ENCODE results near the gene AGK. TPM values are rescaled to one million over a fixed set of nuclear protein-coding genes. Genes with fewer than 3 reads are reported as not detected.
"Not testable (repeated sequence)": the region's sequence is repeated elsewhere in the genome, so short reads cannot be mapped to it uniquely, and the experiment has no call there.

The AGK gene
- total RNA-seq, 5 donors from 2014 or later (not counting 1 experiment from before 2014, with no cell fraction given), result 22.1 to 39.7 (median 28.8) TPM

DNA sequence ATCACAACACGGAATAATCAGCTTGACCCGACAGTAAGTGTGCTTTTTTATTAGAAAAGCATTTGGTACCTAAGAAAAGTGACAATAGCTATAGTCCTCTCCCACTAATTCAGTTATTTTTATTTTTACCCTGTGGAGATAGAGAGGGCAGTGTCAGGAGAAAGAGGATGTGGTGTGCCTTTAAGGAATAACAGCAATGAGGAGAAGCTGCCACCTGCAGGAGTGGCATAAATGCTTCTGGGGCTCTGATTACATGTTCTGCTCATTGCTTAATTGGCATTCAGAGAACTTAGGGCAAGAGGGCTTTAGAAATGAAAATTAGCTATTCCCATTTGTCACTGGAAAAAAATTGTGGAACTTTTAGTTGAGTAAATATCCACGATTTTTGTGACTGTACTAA is 90.7 kb downstream of the AGK start:
- no peaks in the 10 kb centered on the region for H3K9me3 ChIP-seq
- ChIA-PET CTCF (interaction anchor here in 1 of 2 donors (1.2 kb wide), 1 partner anchor 12 kb away, joined by 4 read pairs; no protein-coding TSS in a partner anchor), POLR2A (no interaction called here)
- peaks cover 49% of the 10 kb centered on the region for H3K36me3 Mint-ChIP-seq
- no peaks in the 10 kb centered on the region for H3K4me1 Mint-ChIP-seq
- H3K27me3 ChIP-seq (replicated peaks in 1 of 2; ENCODE audit: control insufficient read depth in 2 of 2, extremely low read depth in 1 of 2, insufficient read depth in 2 of 2, low read length in 1 of 2), result no peaks in the 10 kb centered on the region
- no CpG with 5 or more reads among the region's 3 CpGs for WGBS (ENCODE audit: insufficient coverage)
- ATAC-seq (replicated peaks in 1 of 4), result no peak
- H3K4me3 ChIP-seq (ENCODE audit: control insufficient read depth in 1 of 2, extremely low read depth in 1 of 2, low read length in 1 of 2), result no peak overlapping the region
- H3K4me3 Mint-ChIP-seq, result no peak overlapping the region
- no peak overlapping the region for H3K27ac ChIP-seq (ENCODE audit: low read length)
- H3K27ac Mint-ChIP-seq, result no peak overlapping the region
- no peaks in the 10 kb centered on the region for H3K4me1 ChIP-seq (ENCODE audit: control insufficient read depth in 1 of 2, extremely low read depth in 1 of 2, insufficient read depth in 2 of 2, low read length in 2 of 2)
- H3K9me3 Mint-ChIP-seq, result no peaks in the 10 kb centered on the region
- H3K27me3 Mint-ChIP-seq, result no peaks in the 10 kb centered on the region
- no peak for DNase-seq
- H3K36me3 ChIP-seq (ENCODE audit: control insufficient read depth in 2 of 2, extremely low read depth in 1 of 2, insufficient read depth in 1 of 2, low read length in 1 of 2), result peaks cover 10 to 40% of the 10 kb centered on the region in 2 donors

DNA sequence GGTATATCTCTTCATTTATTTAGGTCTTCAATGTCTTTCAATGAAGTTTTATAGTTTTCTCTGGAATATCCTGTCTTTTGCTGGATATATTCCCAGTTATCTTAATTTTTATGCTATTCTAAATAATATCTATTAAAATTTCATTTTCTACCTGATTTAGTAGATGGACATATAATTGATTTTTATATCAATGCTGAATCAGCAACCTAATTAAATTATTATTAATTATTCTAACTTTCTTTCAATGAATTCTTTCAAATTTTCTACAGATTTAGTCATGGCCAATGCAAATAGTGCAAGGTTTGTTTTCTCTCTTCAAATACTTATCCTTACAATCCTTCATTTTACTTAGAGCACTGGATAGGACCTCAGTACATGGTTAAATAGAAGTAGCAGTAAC is 94.0 kb downstream of the AGK start:
- Mint-ChIP-seq H3K4me1 (peaks cover 0 to 1% (median 0%) of the 10 kb centered on the region in 3 donors), H3K9me3 (no peaks in the 10 kb centered on the region), H3K4me3 (no peak overlapping the region), H3K27ac (no peak overlapping the region), H3K27me3 (no peaks in the 10 kb centered on the region), H3K36me3 (peaks cover 35% of the 10 kb centered on the region)
- H3K4me3 ChIP-seq (ENCODE audit: control insufficient read depth in 1 of 2, extremely low read depth in 1 of 2, low read length in 1 of 2), result no peak overlapping the region
- no peaks in the 10 kb centered on the region for H3K9me3 ChIP-seq
- POLR2A ChIA-PET, result no interaction called here
- CTCF ChIA-PET, result no interaction called here
- DNase-seq (no peak), ATAC-seq (replicated peaks in 1 of 4) (no peak)
- H3K27me3 ChIP-seq (replicated peaks in 1 of 2; ENCODE audit: control insufficient read depth in 2 of 2, extremely low read depth in 1 of 2, insufficient read depth in 2 of 2, low read length in 1 of 2), result no peaks in the 10 kb centered on the region
- H3K4me1 ChIP-seq (ENCODE audit: control insufficient read depth in 1 of 2, extremely low read depth in 1 of 2, insufficient read depth in 2 of 2, low read length in 2 of 2), result no peaks in the 10 kb centered on the region
- peaks cover 10 to 42% of the 10 kb centered on the region in 2 donors for H3K36me3 ChIP-seq (ENCODE audit: control insufficient read depth in 2 of 2, extremely low read depth in 1 of 2, insufficient read depth in 1 of 2, low read length in 1 of 2)
- no peak overlapping the region for H3K27ac ChIP-seq (ENCODE audit: low read length)

DNA sequence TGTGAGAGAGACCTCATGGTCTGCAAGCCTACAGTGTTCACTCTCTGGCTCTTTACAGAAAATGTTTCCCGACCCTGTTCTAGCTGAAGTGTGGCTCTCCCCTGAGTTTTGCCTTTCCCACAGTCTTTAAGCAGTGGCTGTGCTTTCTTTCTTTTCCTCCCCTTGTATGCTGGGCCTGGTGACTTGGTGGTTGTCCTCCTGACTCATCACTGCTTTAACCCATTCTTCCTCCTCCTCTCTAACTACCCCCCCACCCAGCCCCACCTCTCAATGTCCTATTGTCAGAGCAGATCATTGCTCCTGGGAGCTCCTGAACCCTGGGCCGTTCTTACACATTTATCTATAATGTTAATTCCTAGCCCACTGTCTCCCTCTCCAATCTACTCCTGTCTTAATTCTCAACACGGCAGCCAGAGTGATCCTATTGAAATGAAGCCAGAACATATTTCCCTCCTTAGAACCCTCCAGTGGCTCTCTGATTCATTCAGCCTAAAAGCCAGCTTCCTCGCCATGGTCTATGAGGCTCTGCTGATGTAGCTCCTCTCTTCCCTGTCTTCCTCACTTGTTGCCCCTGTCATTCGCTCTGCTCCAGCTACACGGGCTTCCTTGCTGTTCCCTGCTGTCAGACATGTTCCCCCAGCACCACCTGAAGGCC is 95.7 kb downstream of the AGK start:
- Histone ChIP-seq H3K27me3 (replicated peaks in 1 of 2; ENCODE audit: control insufficient read depth in 2 of 2, extremely low read depth in 1 of 2, insufficient read depth in 2 of 2, low read length in 1 of 2) (no peaks in the 10 kb centered on the region), H3K4me3 (ENCODE audit: control insufficient read depth in 1 of 2, extremely low read depth in 1 of 2, low read length in 1 of 2) (no peak overlapping the region), H3K9me3 (no peaks in the 10 kb centered on the region), H3K4me1 (ENCODE audit: control insufficient read depth in 1 of 2, extremely low read depth in 1 of 2, insufficient read depth in 2 of 2, low read length in 2 of 2) (no peaks in the 10 kb centered on the region), H3K36me3 (ENCODE audit: control insufficient read depth in 2 of 2, extremely low read depth in 1 of 2, insufficient read depth in 1 of 2, low read length in 1 of 2) (peaks cover 0 to 34% of the 10 kb centered on the region in 2 donors), H3K27ac (ENCODE audit: low read length) (no peak overlapping the region)
- H3K4me1 Mint-ChIP-seq, result peaks cover 0 to 1% (median 0%) of the 10 kb centered on the region in 3 donors
- H3K27me3 Mint-ChIP-seq, result no peaks in the 10 kb centered on the region
- H3K4me3 Mint-ChIP-seq, result no peak overlapping the region
- ChIA-PET POLR2A (interaction anchor here in 1 of 2 donors (0.6 kb wide), 1 partner anchor 89 kb away, joined by 7 read pairs; no protein-coding TSS in a partner anchor), CTCF (interaction anchor here in 1 of 2 donors (0.7 kb wide), 1 partner anchor 130 kb away, joined by 3 read pairs; no protein-coding TSS in a partner anchor)
- 96% methylated on average over 5 of the region's 6 CpGs for whole genome bisulfite sequencing (ENCODE audit: insufficient coverage)
- no peaks in the 10 kb centered on the region for H3K9me3 Mint-ChIP-seq
- H3K36me3 Mint-ChIP-seq, result peaks cover 19% of the 10 kb centered on the region
- no peak for DNase-seq
- H3K27ac Mint-ChIP-seq, result no peak overlapping the region
- no peak for ATAC-seq (replicated peaks in 1 of 4)

DNA sequence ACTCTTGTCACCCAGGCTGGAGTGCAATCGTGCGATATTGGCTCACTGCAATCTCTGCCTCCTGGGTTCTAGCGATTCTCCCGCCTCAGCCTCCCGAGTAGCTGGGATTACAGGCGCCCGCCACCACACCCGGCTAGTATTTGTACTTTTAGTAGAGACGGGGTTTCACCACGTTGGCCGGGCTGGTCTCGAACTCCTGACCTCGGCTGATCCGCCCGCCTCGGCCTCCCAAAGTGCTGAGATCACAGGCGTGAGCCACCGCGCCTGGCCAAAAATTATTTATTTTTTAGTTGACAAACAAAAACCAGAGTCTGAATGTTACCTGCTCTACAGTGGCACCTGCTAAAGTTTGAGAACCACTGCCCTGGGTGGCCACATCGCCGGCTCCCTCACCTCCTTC is 96.5 kb downstream of the AGK start:
- DNase-seq; H3K9me3 Mint-ChIP-seq; CTCF ChIA-PET; POLR2A ChIA-PET; H3K4me3 Mint-ChIP-seq; H3K4me1 ChIP-seq (ENCODE audit: control insufficient read depth in 1 of 2, extremely low read depth in 1 of 2, insufficient read depth in 2 of 2, low read length in 2 of 2); H3K9me3 ChIP-seq; H3K27me3 ChIP-seq (replicated peaks in 1 of 2; ENCODE audit: control insufficient read depth in 2 of 2, extremely low read depth in 1 of 2, insufficient read depth in 2 of 2, low read length in 1 of 2); H3K27ac ChIP-seq (ENCODE audit: low read length); H3K27me3 Mint-ChIP-seq; ATAC-seq (replicated peaks in 1 of 4); H3K4me3 ChIP-seq (ENCODE audit: control insufficient read depth in 1 of 2, extremely low read depth in 1 of 2, low read length in 1 of 2); H3K4me1 Mint-ChIP-seq: not testable (repeated sequence)
- H3K36me3 Mint-ChIP-seq, result peaks cover 15% of the 10 kb centered on the region
- 99% methylated on average over 21 of the region's 21 CpGs for WGBS (ENCODE audit: insufficient coverage)
- peak overlapping the region in 1 of 2 donors; percentile 27 for H3K27ac Mint-ChIP-seq
- peaks cover 2 to 32% of the 10 kb centered on the region in 2 donors for H3K36me3 ChIP-seq (ENCODE audit: control insufficient read depth in 2 of 2, extremely low read depth in 1 of 2, insufficient read depth in 1 of 2, low read length in 1 of 2)

DNA sequence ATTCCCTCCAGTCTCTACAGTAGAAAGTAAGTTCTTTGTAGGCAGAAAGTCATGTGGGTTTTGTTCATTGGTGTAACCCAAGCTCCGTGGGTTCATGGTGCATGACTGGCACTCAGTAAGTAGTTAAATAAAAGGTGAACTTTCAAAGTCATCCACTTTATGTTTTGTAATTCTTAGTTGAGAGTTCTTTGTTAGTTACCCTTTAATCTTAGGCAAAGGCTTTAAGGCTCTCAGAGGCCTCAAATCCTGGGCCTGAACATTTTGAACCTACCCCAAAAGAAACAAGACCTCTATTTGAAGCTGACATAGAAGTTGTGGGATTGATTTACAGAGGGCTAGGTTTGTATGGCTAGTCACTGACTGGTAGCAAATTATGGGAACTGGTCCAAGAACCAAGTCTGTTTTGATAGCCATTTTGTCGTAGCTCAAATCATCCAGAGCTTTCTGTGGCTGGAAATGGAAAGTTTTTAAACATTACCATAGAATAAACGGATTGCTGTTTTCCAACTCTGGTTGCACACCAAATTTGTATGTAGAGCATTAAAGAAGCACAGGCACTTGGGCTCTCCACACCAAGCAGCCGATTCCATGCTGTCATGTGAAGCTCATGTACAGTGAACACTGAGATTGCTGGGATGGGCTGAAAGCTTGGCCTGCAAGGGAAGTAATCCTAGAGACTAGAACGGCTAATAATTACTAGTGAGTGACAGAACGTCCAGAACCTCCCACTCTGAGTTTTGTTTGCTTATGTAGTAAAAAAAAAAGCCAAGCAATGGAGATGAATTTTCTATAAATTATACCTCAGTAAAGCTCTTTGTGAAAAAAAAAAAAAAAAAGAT is 97.3 kb downstream of the AGK start:
- H3K27ac ChIP-seq (ENCODE audit: low read length), result no peak overlapping the region

DNA sequence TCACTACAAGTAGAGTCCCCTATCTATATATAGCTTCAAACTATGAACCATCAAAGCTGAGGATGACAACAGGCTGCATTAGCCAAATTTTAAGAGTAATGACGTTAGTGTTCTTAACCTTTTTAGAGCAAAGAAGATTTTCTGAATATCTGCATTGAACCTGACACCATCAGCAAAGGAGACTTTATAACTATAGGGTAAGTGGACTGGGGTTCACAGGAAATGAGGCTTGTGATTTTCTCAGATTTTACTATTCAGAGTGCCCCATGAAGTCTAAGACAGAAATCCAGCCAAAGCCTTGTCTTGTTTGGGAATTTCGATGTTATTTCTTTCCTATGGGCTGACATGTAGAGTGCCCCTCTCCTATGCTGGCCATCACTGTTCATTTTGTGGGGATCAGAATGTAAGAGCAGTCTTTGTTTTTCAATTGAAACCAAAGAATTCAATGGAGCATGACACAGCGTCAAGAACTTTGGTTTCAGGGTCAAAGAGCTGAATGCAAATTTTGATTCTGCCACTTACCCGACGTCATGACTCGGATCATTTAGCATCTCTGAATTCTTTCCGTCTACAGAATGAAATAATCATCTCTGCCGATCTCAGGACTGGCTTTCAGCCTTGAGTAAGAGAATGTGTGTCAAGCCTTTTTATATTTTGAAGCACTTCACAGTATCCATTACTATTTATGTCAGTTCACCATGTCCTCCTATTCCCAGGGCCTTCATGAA is 98.1 kb downstream of the AGK start:
- Histone ChIP-seq H3K9me3 (no peaks in the 10 kb centered on the region), H3K27me3 (replicated peaks in 1 of 2; ENCODE audit: control insufficient read depth in 2 of 2, extremely low read depth in 1 of 2, insufficient read depth in 2 of 2, low read length in 1 of 2) (no peaks in the 10 kb centered on the region), H3K4me3 (ENCODE audit: control insufficient read depth in 1 of 2, extremely low read depth in 1 of 2, low read length in 1 of 2) (no peak overlapping the region), H3K4me1 (ENCODE audit: control insufficient read depth in 1 of 2, extremely low read depth in 1 of 2, insufficient read depth in 2 of 2, low read length in 2 of 2) (no peaks in the 10 kb centered on the region), H3K27ac (ENCODE audit: low read length) (no peak overlapping the region), H3K36me3 (ENCODE audit: control insufficient read depth in 2 of 2, extremely low read depth in 1 of 2, insufficient read depth in 1 of 2, low read length in 1 of 2) (peaks cover 4 to 24% of the 10 kb centered on the region in 2 donors)
- H3K4me3 Mint-ChIP-seq, result no peak overlapping the region
- H3K36me3 Mint-ChIP-seq, result peaks cover 16% of the 10 kb centered on the region
- POLR2A ChIA-PET, result interaction anchor here (0.6 to 0.7 kb wide), 4 partner anchors 51 to 1735 kb away, joined by 3 to 9 read pairs (median 6); no protein-coding TSS in a partner anchor
- peaks cover under 1 to 3% (median 2%) of the 10 kb centered on the region in 3 donors for H3K4me1 Mint-ChIP-seq
- CTCF ChIA-PET, result interaction anchor here (0.6 to 2.1 kb wide), 7 partner anchors 10 to 136 kb away, joined by 3 to 9 read pairs (median 4); partner anchors contain the start of gene SSBP1 (in 1 of the 2)
- no peaks in the 10 kb centered on the region for H3K9me3 Mint-ChIP-seq
- H3K27me3 Mint-ChIP-seq, result no peaks in the 10 kb centered on the region
- DNase-seq (no peak), ATAC-seq (replicated peaks in 1 of 4) (no peak)
- peak overlapping the region in 1 of 2 donors; percentile 30 for H3K27ac Mint-ChIP-seq
- WGBS (ENCODE audit: insufficient coverage), result 100% methylated on average over 2 of the region's 8 CpGs

More for the DNA sequence above, 97.3 kb downstream of the AGK start:
- no CpG with 5 or more reads among the region's 6 CpGs for WGBS (ENCODE audit: insufficient coverage)
- peaks cover 16% of the 10 kb centered on the region for H3K36me3 Mint-ChIP-seq
- H3K36me3 ChIP-seq (ENCODE audit: control insufficient read depth in 2 of 2, extremely low read depth in 1 of 2, insufficient read depth in 1 of 2, low read length in 1 of 2), result peaks cover 4 to 29% of the 10 kb centered on the region in 2 donors
- no peaks in the 10 kb centered on the region for H3K9me3 ChIP-seq
- H3K27me3 Mint-ChIP-seq, result no peaks in the 10 kb centered on the region
- DNase-seq (no peak), ATAC-seq (replicated peaks in 1 of 4) (no peak)
- no peak overlapping the region for H3K4me3 ChIP-seq (ENCODE audit: control insufficient read depth in 1 of 2, extremely low read depth in 1 of 2, low read length in 1 of 2)
- peak overlapping the region in 1 of 2 donors; percentile 27 for H3K27ac Mint-ChIP-seq
- POLR2A ChIA-PET, result interaction anchor here (0.6 to 0.7 kb wide), 3 partner anchors 52 to 1736 kb away, joined by 4 to 9 read pairs (median 7); no protein-coding TSS in a partner anchor
- peaks cover 0 to 1% (median 0%) of the 10 kb centered on the region in 3 donors for H3K4me1 Mint-ChIP-seq
- no peaks in the 10 kb centered on the region for H3K4me1 ChIP-seq (ENCODE audit: control insufficient read depth in 1 of 2, extremely low read depth in 1 of 2, insufficient read depth in 2 of 2, low read length in 2 of 2)
- H3K27me3 ChIP-seq (replicated peaks in 1 of 2; ENCODE audit: control insufficient read depth in 2 of 2, extremely low read depth in 1 of 2, insufficient read depth in 2 of 2, low read length in 1 of 2), result no peaks in the 10 kb centered on the region
- H3K4me3 Mint-ChIP-seq, result no peak overlapping the region
- no peaks in the 10 kb centered on the region for H3K9me3 Mint-ChIP-seq
- CTCF ChIA-PET, result interaction anchor here (0.6 to 2.1 kb wide), 6 partner anchors 11 to 152 kb away, joined by 3 to 9 read pairs (median 6); partner anchors contain the start of gene SSBP1 (in 1 of the 2)

Data from T-cell (primary cell).